ENCODE measurements around the gene LPCAT3. TPM values are rescaled to one million over a fixed set of nuclear protein-coding genes. Genes with fewer than 3 reads are reported as not detected.

Gene LPCAT3
- total and polyA plus RNA-seq, 3 experiments from 2014 or later, result 20.4 to 25.5 (median 22.1) TPM

DNA sequence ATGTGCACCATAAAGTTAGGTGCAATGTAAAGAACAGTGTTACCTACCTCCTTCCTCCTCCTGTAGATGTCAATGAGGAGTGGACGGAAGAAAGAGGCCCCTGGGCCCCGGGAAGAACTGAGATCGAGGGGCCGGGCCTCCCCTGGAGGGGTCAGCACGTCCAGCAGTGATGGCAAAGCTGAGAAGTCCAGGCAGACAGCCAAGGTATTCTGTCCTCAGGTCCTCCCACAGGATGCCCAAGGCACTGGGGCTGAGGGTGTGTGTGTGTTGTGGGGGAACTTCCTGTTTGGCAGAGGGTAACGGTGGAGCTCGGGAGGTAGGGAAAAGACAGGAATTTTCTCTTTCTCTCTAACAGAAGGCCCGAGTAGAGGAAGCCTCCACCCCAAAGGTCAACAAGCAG, 84.2 kb downstream of the LPCAT3 start:
- Histone ChIP-seq H3K27ac (ENCODE audit: low read depth, low read length) (no peak overlapping the region), H3K4me1 (ENCODE audit: insufficient read depth, low read length) (peaks cover 55% of the 10 kb centered on the region), H3K27me3 (ENCODE audit: insufficient read depth, low read length, poor library complexity, severe bottlenecking) (no peaks in the 10 kb centered on the region), H3K9me3 (ENCODE audit: low read length) (no peaks in the 10 kb centered on the region), H3K36me3 (ENCODE audit: insufficient read depth, low read length) (no peaks in the 10 kb centered on the region), H3K4me3 (ENCODE audit: low read length) (no peak overlapping the region)
- Mint-ChIP-seq H3K4me3 (peak overlapping the region in 2 of 7 donors; percentile 33 to 72), H3K9me3 (no peaks in the 10 kb centered on the region), H3K27ac (peak overlapping the region in 7 of 8 donors; percentile 9 to 93 (median 50)), H3K27me3 (peaks cover 0 to under 1% of the 10 kb centered on the region in 2 donors), H3K36me3 (peaks cover 0 to 35% (median 5%) of the 10 kb centered on the region in 3 donors), H3K4me1 (peaks cover 32 to 68% (median 47%) of the 10 kb centered on the region in 3 donors)
- no peak for DNase-seq
- POLR2A ChIA-PET, result no interaction called here
- CTCF ChIA-PET, result interaction anchor here (1.0 to 22.6 kb wide), 8 partner anchors 8 to 174 kb away, joined by 3 to 815 read pairs (median 6); partner anchors contain the start of genes ATN1, C12orf57, LPCAT3 and RNU7-1

DNA sequence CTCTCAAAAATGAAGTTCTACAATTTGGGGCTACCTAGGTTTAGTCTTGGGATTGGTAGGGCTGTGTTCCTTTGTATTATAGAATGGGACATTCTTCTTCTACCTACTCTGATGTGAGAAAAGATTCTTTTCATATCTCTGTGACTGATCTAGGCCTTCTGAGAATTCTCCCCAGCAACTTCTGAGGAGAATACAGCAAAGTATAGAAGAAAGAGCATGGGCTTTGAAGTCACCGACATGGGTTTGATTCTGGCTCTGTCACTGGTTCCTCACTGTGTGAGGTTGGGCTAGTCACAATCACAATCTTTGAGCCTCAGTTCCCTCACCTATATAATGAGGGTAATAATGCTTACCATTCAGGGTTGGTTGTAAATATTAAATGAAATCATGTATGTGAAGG, 85.5 kb downstream of the LPCAT3 start:
- no peaks in the 10 kb centered on the region for H3K9me3 Mint-ChIP-seq
- H3K27me3 ChIP-seq (ENCODE audit: insufficient read depth, low read length, poor library complexity, severe bottlenecking), result no peaks in the 10 kb centered on the region
- no peak overlapping the region for H3K27ac ChIP-seq (ENCODE audit: low read depth, low read length)
- DNase-seq, result no peak
- H3K9me3 ChIP-seq (ENCODE audit: low read length), result no peaks in the 10 kb centered on the region
- H3K27ac Mint-ChIP-seq, result peak overlapping the region in 6 of 8 donors; percentile 31 to 83 (median 66)
- H3K4me3 ChIP-seq (ENCODE audit: low read length), result no peak overlapping the region
- peak overlapping the region in 2 of 7 donors; percentile 5 to 64 for H3K4me3 Mint-ChIP-seq
- no peaks in the 10 kb centered on the region for H3K36me3 ChIP-seq (ENCODE audit: insufficient read depth, low read length)
- H3K4me1 Mint-ChIP-seq, result peaks cover 34 to 67% (median 46%) of the 10 kb centered on the region in 3 donors
- ChIA-PET CTCF (interaction anchor here (22.6 kb wide), 1 partner anchor 28 kb away, joined by 815 read pairs; no protein-coding TSS in a partner anchor), POLR2A (interaction anchor here (0.6 kb wide), 1 partner anchor 23 kb away, joined by 3 read pairs; no protein-coding TSS in a partner anchor)
- H3K27me3 Mint-ChIP-seq, result no peaks in the 10 kb centered on the region
- peaks cover 0 to 38% (median 5%) of the 10 kb centered on the region in 3 donors for H3K36me3 Mint-ChIP-seq
- H3K4me1 ChIP-seq (ENCODE audit: insufficient read depth, low read length), result peaks cover 55% of the 10 kb centered on the region

DNA sequence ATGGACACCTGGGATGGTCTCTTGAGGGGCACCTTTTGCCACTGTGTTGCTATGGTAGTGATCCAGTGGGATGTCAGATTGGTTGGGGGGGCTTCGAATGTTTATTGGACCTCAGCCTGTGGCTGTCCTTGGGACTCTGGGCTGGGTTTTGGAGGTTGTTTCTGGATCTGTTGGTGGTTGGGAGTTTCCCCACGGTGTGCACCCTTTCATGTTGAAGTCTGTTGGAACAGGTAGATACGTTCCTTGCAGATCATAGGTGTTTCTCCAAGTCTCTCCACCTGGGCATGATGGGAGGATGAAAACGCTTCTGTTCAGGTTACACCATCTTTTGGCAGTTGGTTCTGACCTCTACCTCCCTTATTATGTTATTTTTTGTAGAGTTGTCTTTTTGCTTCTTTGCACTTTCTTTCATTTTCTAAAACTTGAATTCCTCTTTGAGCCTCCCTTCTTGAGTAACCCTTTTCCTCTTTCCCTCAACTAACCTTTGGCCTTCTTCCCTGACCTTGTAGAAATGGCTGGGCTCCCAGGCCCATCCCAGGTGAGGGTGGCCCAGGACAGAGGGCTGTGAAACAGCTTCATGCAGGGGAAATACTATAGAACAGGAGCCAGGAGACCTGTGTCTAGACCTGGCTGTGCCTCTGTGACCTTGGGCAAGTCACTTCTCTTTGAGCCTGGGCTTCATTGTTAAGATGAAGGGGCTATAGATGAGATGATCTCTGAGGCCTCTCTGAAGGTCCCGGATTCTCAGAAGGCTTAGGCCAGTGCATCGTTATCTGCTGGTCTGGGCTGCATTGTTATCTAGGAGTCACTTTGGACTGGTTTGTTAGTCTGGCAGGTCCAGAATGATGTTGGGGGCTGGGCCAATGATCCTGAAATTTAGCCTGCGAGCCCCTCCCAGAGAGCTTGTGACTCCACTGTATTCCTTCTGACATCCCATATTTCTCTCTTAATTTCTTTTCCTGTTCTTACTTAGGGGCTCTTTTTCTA, 88.5 kb downstream of the LPCAT3 start:
- Mint-ChIP-seq H3K36me3 (peaks cover 0 to 18% (median 5%) of the 10 kb centered on the region in 3 donors), H3K9me3 (no peaks in the 10 kb centered on the region), H3K4me1 (peaks cover 29 to 65% (median 42%) of the 10 kb centered on the region in 3 donors), H3K27me3 (no peaks in the 10 kb centered on the region), H3K27ac (peak overlapping the region; percentile 68 to 96 (median 92)), H3K4me3 (peak overlapping the region; percentile 82 to 91 (median 87))
- peaks cover 54% of the 10 kb centered on the region for H3K4me1 ChIP-seq (ENCODE audit: insufficient read depth, low read length)
- ChIA-PET POLR2A (interaction anchor here (0.9 to 1.8 kb wide), 3 partner anchors 8 to 31 kb away, joined by 3 to 10 read pairs (median 7); no protein-coding TSS in a partner anchor), CTCF (interaction anchor here (1.2 to 8.9 kb wide), 6 partner anchors 8 to 184 kb away, joined by 3 to 88 read pairs (median 68); partner anchors contain the start of genes C12orf57, RNU7-1, SPSB2 and TPI1)
- peak overlapping the region; percentile 65 for H3K27ac ChIP-seq (ENCODE audit: low read depth, low read length)
- no peak for DNase-seq
- H3K4me3 ChIP-seq (ENCODE audit: low read length), result peak overlapping the region; percentile 47
- no peaks in the 10 kb centered on the region for H3K36me3 ChIP-seq (ENCODE audit: insufficient read depth, low read length)
- H3K27me3 ChIP-seq (ENCODE audit: insufficient read depth, low read length, poor library complexity, severe bottlenecking), result no peaks in the 10 kb centered on the region
- H3K9me3 ChIP-seq (ENCODE audit: low read length), result no peaks in the 10 kb centered on the region

DNA sequence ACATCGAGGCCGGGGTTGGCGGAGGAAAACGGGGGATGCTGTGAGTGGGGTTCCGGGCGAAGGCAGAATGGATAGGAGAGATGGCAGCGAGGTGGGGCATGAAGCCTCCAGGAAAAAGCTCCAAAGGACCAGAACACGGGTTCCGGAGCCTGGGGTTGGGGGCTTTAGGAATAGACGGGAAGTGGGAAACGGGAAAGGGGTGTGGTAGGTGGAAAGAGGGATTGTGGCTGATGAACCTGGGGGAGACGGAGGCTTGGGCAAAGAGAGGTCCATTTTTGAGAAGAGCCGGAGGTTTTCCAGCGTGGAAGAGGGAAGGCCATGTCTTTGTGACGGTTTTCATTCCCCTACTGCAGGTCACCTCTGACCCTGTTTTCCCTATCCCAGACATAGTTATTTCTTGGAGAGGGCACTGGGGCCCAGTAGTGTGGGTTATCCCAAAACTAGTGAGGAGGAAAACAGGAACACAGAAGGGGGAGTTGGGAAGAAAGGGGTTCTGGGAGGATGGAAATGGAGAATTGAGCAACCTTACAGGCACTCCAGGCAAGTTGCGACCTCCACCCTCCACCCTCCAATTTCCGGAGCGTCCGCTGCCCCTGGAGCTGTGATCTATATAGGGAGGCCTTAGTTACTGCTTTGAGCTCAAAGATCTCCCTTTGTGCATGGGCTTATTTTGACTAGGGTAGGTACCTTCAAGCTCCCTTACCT, 89.4 kb downstream of the LPCAT3 start:
- H3K27me3 ChIP-seq (ENCODE audit: insufficient read depth, low read length, poor library complexity, severe bottlenecking), result no peaks in the 10 kb centered on the region
- ChIA-PET CTCF (interaction anchor here (1.2 to 8.9 kb wide), 6 partner anchors 8 to 185 kb away, joined by 3 to 88 read pairs (median 68); partner anchors contain the start of genes C12orf57, RNU7-1, SPSB2 and TPI1), POLR2A (interaction anchor here (1.0 to 1.8 kb wide), 4 partner anchors 9 to 32 kb away, joined by 4 to 10 read pairs (median 6); partner anchors contain the start of genes C12orf57 and RNU7-1)
- no peaks in the 10 kb centered on the region for H3K9me3 ChIP-seq (ENCODE audit: low read length)
- peak overlapping the region; percentile 65 for H3K27ac ChIP-seq (ENCODE audit: low read depth, low read length)
- H3K36me3 ChIP-seq (ENCODE audit: insufficient read depth, low read length), result no peaks in the 10 kb centered on the region
- Mint-ChIP-seq H3K27ac (peak overlapping the region; percentile 68 to 99 (median 92)), H3K4me3 (peak overlapping the region; percentile 82 to 91 (median 87)), H3K9me3 (no peaks in the 10 kb centered on the region), H3K36me3 (peaks cover 0 to 11% (median 3%) of the 10 kb centered on the region in 3 donors), H3K27me3 (no peaks in the 10 kb centered on the region), H3K4me1 (peaks cover 37 to 65% (median 51%) of the 10 kb centered on the region in 3 donors)
- H3K4me1 ChIP-seq (ENCODE audit: insufficient read depth, low read length), result peaks cover 61% of the 10 kb centered on the region
- DNase-seq, result no peak
- H3K4me3 ChIP-seq (ENCODE audit: low read length), result peak overlapping the region; percentile 47

DNA sequence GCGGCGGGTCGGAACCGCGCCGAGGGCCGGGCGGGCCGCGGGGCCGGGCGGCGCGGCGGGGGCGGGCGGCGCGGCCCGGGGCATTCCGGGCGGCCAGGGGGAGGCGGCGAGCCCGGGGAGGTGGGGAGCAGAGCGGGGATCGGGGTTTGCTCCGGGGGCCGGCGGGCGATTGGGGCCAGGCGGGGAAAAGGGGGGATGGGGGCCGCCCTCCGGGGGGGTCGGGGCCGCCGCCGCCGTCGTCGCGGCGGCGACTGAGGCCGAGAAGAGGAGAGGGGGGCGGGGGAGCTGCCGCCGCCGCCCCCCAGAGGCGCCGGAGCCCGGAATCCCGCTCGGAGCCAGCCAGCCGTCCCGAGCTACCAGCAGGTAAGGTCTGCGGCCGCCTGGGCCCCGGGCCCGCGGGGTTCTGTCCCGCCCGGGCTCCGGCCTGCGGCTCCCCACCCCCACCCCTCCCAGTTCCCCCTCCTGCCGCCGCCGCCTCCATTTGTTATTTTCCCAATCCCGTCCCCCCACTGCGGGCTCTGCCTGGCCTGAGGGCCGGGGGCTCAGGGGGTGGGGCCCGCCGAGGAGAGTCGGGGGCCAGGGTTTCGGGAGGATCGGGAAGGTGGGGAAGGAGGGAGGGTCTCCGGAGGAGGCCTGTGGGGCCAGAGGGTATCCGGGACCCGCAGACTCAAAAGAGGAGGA, 90.1 kb downstream of the LPCAT3 start:
- peak in 1 of 5 donors; percentile 59 for DNase-seq
- Mint-ChIP-seq H3K36me3 (peaks cover 0 to 8% (median 3%) of the 10 kb centered on the region in 3 donors), H3K4me3 (peak overlapping the region; percentile 82 to 91 (median 87)), H3K27me3 (no peaks in the 10 kb centered on the region), H3K9me3 (no peaks in the 10 kb centered on the region), H3K4me1 (peaks cover 36 to 62% (median 51%) of the 10 kb centered on the region in 3 donors), H3K27ac (peak overlapping the region; percentile 68 to 99 (median 92))
- Histone ChIP-seq H3K27ac (ENCODE audit: low read depth, low read length) (peak overlapping the region; percentile 65), H3K9me3 (ENCODE audit: low read length) (no peaks in the 10 kb centered on the region), H3K27me3 (ENCODE audit: insufficient read depth, low read length, poor library complexity, severe bottlenecking) (no peaks in the 10 kb centered on the region), H3K4me1 (ENCODE audit: insufficient read depth, low read length) (peaks cover 55% of the 10 kb centered on the region), H3K4me3 (ENCODE audit: low read length) (peak overlapping the region; percentile 47), H3K36me3 (ENCODE audit: insufficient read depth, low read length) (no peaks in the 10 kb centered on the region)
- ChIA-PET POLR2A (interaction anchor here (1.0 to 1.8 kb wide), 4 partner anchors 10 to 33 kb away, joined by 4 to 10 read pairs (median 6); partner anchors contain the start of genes C12orf57 and RNU7-1), CTCF (interaction anchor here (1.2 to 8.9 kb wide), 6 partner anchors 9 to 186 kb away, joined by 3 to 88 read pairs (median 68); partner anchors contain the start of genes C12orf57, RNU7-1, SPSB2 and TPI1)

DNA sequence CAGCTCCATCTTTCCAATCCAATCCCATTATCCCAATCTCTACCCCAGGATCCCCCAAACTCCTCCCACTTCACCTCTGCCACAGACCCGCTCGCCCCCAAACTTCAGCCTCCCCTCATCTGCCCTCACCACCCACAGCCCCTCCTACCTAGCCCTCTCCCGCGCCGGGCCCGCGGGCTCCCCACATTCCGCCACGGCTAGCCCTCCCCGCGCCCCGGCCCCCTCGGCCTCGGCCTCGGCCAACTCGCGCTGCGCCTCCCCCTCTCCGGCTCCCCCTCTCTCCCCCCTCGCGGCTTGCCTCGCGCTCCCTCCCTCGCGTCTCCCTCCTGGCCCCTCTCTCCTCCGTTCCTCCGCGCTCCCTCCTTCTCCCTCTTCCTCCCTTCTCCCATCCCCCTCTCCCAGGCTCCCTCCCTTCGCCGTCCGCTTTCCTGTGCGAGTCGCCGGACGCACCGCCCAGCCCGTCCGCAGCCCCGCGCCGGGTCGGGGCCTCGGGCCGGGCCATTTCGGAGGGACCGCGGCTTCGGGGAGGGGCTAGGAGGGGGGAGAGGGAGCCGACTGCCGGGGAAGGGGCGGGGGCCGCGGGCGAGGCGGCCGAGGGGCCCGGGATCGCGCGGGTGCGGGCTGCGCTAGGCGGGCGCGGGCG, 90.8 kb downstream of the LPCAT3 start, which contains the start of gene ATN1:
Gene ATN1, plus strand, starts transcription at position 581 of the 643 bp plus-strand sequence. CDS start 6,043 bp downstream, outside the sequence.
- POLR2A ChIA-PET, result interaction anchor here (0.9 to 1.6 kb wide), 5 partner anchors 8 to 181 kb away, joined by 3 to 6 read pairs (median 3); partner anchors contain the start of genes C12orf57, C1RL and RNU7-1
- H3K4me3 Mint-ChIP-seq, result peak within 1 kb of the TSS; percentile 82 to 97 (median 92)
- H3K4me1 ChIP-seq (ENCODE audit: insufficient read depth, low read length), result peaks cover 48% of the 10 kb centered on the region

More for the DNA sequence above, 90.8 kb downstream of the LPCAT3 start, which contains the start of gene ATN1:
- no peaks in the 10 kb centered on the region for H3K9me3 Mint-ChIP-seq
- CTCF ChIA-PET, result interaction anchor here (3.1 to 8.9 kb wide), 7 partner anchors 10 to 183 kb away, joined by 8 to 88 read pairs (median 69); partner anchors contain the start of genes C12orf57, C1RL, ENO2 and RNU7-1
- H3K4me1 Mint-ChIP-seq, result peaks cover 32 to 57% (median 46%) of the 10 kb centered on the region in 3 donors
- H3K36me3 Mint-ChIP-seq, result peaks cover 0 to 12% (median 0%) of the 10 kb centered on the region in 3 donors
- no peaks in the 10 kb centered on the region for H3K36me3 ChIP-seq (ENCODE audit: insufficient read depth, low read length)
- H3K9me3 ChIP-seq (ENCODE audit: low read length), result no peaks in the 10 kb centered on the region
- peak within 1 kb of the TSS; percentile 68 to 99 (median 93) for H3K27ac Mint-ChIP-seq
- no peaks in the 10 kb centered on the region for H3K27me3 Mint-ChIP-seq
- no peaks in the 10 kb centered on the region for H3K27me3 ChIP-seq (ENCODE audit: insufficient read depth, low read length, poor library complexity, severe bottlenecking)
- peak; percentile 27 to 68 (median 38) for DNase-seq
- H3K4me3 ChIP-seq (ENCODE audit: low read length), result peak within 1 kb of the TSS; percentile 59
- peak within 1 kb of the TSS; percentile 65 for H3K27ac ChIP-seq (ENCODE audit: low read depth, low read length)
